GM23248 (cell line): ENCODE measurements around the gene MAN1A1. TPM values are rescaled to one million over a fixed set of nuclear protein-coding genes. Genes with fewer than 3 reads are reported as not detected.
"Not testable (repeated sequence)": the region's sequence is repeated elsewhere in the genome, so short reads cannot be mapped to it uniquely, and the experiment has no call there.

Source experiments
- DNase-seq: peaks from one replicate; pipeline ENCODE4 v3.0.0-alpha.2; 2015
- H2AFZ ChIP-seq: fragments of 200-600 bp; sonication (generic); 2 replicates; pipeline ENCODE4 v1.6.1; 2016; ENCODE audit warnings: antibody characterized with exemption
- H3F3A ChIP-seq: fragments of 200-600 bp; sonication (generic); 2 replicates; pipeline ENCODE4 v1.6.1; 2016; ENCODE audit warnings: mild to moderate bottlenecking, antibody characterized with exemption, mixed run types; ENCODE audit not compliant: insufficient read depth
- H3K27ac ChIP-seq: fragments of 200-600 bp; sonication (generic); 2 replicates; pipeline ENCODE4 v1.5.1; 2016; ENCODE audit warnings: mild to moderate bottlenecking
- H3K27me3 ChIP-seq: fragments of 200-600 bp; sonication (generic); replicated peaks from 2 replicates; pipeline ENCODE4 v1.6.1; 2016; ENCODE audit warnings: mild to moderate bottlenecking; ENCODE audit not compliant: insufficient read depth
- H3K36me3 ChIP-seq: fragments of 200-600 bp; sonication (generic); 2 replicates; pipeline ENCODE4 v1.6.1; 2016; ENCODE audit warnings: low read depth, mild to moderate bottlenecking
- H3K4me1 ChIP-seq: fragments of 200-600 bp; sonication (generic); 2 replicates; pipeline ENCODE4 v1.6.1; 2016; ENCODE audit warnings: mild to moderate bottlenecking; ENCODE audit not compliant: insufficient read depth
- H3K4me2 ChIP-seq: fragments of 200-600 bp; sonication (generic); one replicate; pipeline ENCODE4 v1.6.1; 2016; ENCODE audit warnings: mild to moderate bottlenecking; ENCODE audit not compliant: unreplicated experiment
- H3K4me3 ChIP-seq: fragments of 200-600 bp; sonication (generic); 2 replicates; pipeline ENCODE4 v1.5.1; 2016; ENCODE audit warnings: mild to moderate bottlenecking
- H3K79me2 ChIP-seq: fragments of 200-600 bp; sonication (generic); 2 replicates; pipeline ENCODE4 v1.6.1; 2016; ENCODE audit warnings: mild to moderate bottlenecking; ENCODE audit not compliant: insufficient read depth
- H3K9ac ChIP-seq: fragments of 200-600 bp; sonication (generic); 2 replicates; pipeline ENCODE4 v1.6.1; 2016; ENCODE audit warnings: mild to moderate bottlenecking
- H3K9me2 ChIP-seq: fragments of 200-600 bp; sonication (generic); 2 replicates; pipeline ENCODE4 v1.6.1; 2016; ENCODE audit warnings: mixed run types, mild to moderate bottlenecking, moderate library complexity; ENCODE audit not compliant: insufficient read depth
- H3K9me3 ChIP-seq: fragments of 200-600 bp; sonication (generic); one replicate; pipeline ENCODE4 v1.6.1; 2017; ENCODE audit warnings: low read depth
- H4K20me1 ChIP-seq: fragments of 200-600 bp; sonication (generic); 2 replicates; pipeline ENCODE4 v1.6.0; 2016; ENCODE audit not compliant: insufficient read depth
- EZH2 ChIP-seq: fragments of 200-600 bp; sonication (generic); IDR thresholded peaks from 2 replicates; pipeline ENCODE4 v1.6.1; 2018; ENCODE audit warnings: antibody characterized with exemption, mild to moderate bottlenecking; ENCODE audit not compliant: insufficient read depth, poor library complexity, severe bottlenecking
- EZH2phosphoT487 ChIP-seq: fragments of 200-600 bp; sonication (generic); IDR thresholded peaks from 2 replicates; pipeline ENCODE4 v1.6.1; 2018; ENCODE audit warnings: antibody characterized with exemption, moderate library complexity, mild to moderate bottlenecking, low read depth; ENCODE audit not compliant: insufficient read depth
- WGBS, 2 experiments: methylation state at CpG; one replicate each; pipeline ENCODE4 v1.1.6; 2015 to 2017; ENCODE audit warnings: low lambda C conversion rate in 2 of 2, low coverage in 1 of 2; ENCODE audit errors: missing lambda C conversion rate in 2 of 2; 5-methylcytosine and 5-hydroxymethylcytosine counted together
- in situ Hi-C: fragments of 300-500 bp; cut with MboI; formaldehyde crosslinking; loops from 2 replicates; pipeline ENCODE4 v1.15.0; 2020
- polyA plus RNA-seq: library from polyadenylated mRNA; unstranded; fragments of >200 nt; fragmentation: Nextera tagmentation; extraction: Ambion mirVana; gene quantifications from 2 replicates; pipeline ENCODE4 v1.2.1, GENCODE V29; 2016
- total RNA-seq: library from RNA; depleted of rRNA; stranded (reverse); fragments of >200 nt; shearing (Covaris generic); gene quantifications from 2 replicates; pipeline ENCODE4 v1.2.3, GENCODE V29; 2014

MAN1A1 gene
- total and polyA plus RNA-seq, 2 experiments from 2014 or later, result 9.8 to 33.4 TPM

DNA sequence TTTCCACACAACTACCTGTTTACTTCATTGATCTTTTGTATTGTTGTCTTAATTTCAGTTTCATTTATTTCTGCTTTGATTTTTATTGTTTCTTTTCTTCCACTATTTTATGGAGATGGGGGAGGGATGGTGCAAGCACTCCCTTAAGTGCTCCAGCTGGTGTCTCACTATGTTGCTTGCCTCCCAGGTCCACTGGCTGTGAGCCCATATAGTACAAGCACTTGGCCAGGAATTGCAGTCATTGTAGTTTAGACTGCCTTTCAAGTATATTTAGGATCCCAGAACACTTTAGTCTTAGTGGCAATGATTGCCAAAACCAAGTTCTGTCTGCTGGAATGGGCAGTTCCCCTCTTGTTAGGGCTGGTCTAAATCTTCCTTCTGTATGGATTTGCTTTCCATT lies 34.9 kb upstream of the MAN1A1 start:
- no peak overlapping the region for H2AFZ ChIP-seq
- no peak overlapping the region for H3K27ac ChIP-seq
- H3K79me2 ChIP-seq, result no peaks in the 10 kb centered on the region
- no peak overlapping the region for H3K4me3 ChIP-seq
- no peak overlapping the region for H3K4me2 ChIP-seq
- no peaks in the 10 kb centered on the region for H3F3A ChIP-seq
- in situ Hi-C loops, result no loop called here
- no peaks in the 10 kb centered on the region for H3K27me3 ChIP-seq
- no peaks in the 10 kb centered on the region for H3K36me3 ChIP-seq
- H4K20me1 ChIP-seq, result no peaks in the 10 kb centered on the region
- no peaks in the 10 kb centered on the region for H3K9me3 ChIP-seq
- H3K9ac ChIP-seq, result no peak overlapping the region
- H3K4me1 ChIP-seq, result no peaks in the 10 kb centered on the region
- TF ChIP-seq EZH2 (no peak), EZH2phosphoT487 (no peak)
- H3K9me2 ChIP-seq, result no peaks in the 10 kb centered on the region
- no peak for DNase-seq

DNA sequence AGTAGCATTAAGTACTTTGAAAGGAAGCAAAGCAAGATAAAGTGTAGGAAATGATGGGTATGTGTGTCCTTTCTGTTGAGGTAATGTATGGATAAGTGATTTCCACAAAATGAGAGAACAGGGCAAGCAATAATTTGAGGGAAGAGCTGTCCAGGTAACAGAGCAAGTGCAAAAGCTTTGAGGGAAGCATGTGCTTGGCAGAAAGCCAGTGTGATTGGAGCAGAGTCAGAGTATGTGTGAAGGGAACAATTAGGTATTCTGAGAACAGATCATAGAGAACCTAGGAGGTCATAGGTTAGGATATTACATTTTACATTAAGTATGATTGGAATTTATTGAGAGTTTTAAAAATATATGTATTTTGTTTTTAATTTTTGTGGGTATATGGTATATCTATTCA lies 30.2 kb upstream of the MAN1A1 start:
- H3K79me2 ChIP-seq, result no peaks in the 10 kb centered on the region
- H3K27ac ChIP-seq, result no peak overlapping the region
- in situ Hi-C loops, result no loop called here
- no peak for DNase-seq
- H3K9me3 ChIP-seq, result no peaks in the 10 kb centered on the region
- no peaks in the 10 kb centered on the region for H3K36me3 ChIP-seq
- no peaks in the 10 kb centered on the region for H4K20me1 ChIP-seq
- no peaks in the 10 kb centered on the region for H3K9me2 ChIP-seq
- no peak overlapping the region for H3K4me2 ChIP-seq
- no peaks in the 10 kb centered on the region for H3K27me3 ChIP-seq
- no peaks in the 10 kb centered on the region for H3F3A ChIP-seq
- H3K4me1 ChIP-seq, result no peaks in the 10 kb centered on the region
- no peak overlapping the region for H3K9ac ChIP-seq
- TF ChIP-seq EZH2phosphoT487 (no peak), EZH2 (no peak)
- H2AFZ ChIP-seq, result no peak overlapping the region
- no peak overlapping the region for H3K4me3 ChIP-seq

DNA sequence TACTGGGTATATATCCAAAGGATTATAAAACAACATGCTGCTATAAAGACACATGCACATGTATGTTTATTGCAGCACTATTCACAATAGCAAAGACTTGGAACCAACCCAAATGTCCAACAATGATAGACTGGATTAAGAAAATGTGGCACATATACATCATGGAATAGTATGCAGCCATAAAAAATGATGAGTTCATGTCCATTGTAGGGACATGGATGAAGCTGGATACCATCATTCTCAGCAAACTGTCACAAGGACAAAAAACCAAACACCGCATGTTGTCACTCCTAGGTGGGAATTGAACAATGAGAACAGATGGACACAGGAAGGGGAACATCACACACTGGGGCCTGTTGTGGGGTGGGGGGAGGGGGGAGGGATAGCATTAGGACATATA lies 27.5 kb upstream of the MAN1A1 start:
- H3F3A ChIP-seq, H3K79me2 ChIP-seq, H2AFZ ChIP-seq, H3K4me1 ChIP-seq, H3K4me2 ChIP-seq, H3K4me3 ChIP-seq, H3K9me3 ChIP-seq, DNase-seq, H3K36me3 ChIP-seq, H3K27me3 ChIP-seq, H4K20me1 ChIP-seq, H3K27ac ChIP-seq, H3K9me2 ChIP-seq, in situ Hi-C loops, H3K9ac ChIP-seq: not testable (repeated sequence)
- 91 to 100% methylated on average over 1 of the region's 1 CpG for WGBS, 2 experiments

DNA sequence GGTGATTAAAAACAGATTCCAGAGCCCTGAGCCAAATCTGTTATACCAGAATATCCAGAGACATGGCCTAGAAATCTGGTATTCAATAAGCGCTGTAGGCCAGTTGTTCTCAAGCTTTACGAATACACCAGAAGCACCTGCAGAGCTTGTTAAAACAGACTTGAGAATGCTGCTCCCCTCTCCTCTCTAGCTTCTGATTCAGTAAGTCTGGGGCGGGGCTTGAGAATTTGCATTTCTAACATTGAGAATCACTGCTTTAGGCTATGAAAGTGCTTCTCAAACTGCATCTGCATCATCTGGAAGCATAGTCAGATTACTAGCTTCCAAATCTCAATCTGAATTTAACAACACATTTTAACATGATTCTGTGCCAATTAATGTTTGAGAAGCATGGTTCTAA lies 20.5 kb upstream of the MAN1A1 start:
- no peak for TF ChIP-seq EZH2phosphoT487
- TF ChIP-seq EZH2, result no peak
- H3K4me1 ChIP-seq, result no peaks in the 10 kb centered on the region
- no peak overlapping the region for H3K27ac ChIP-seq
- H2AFZ ChIP-seq, result no peak overlapping the region
- DNase-seq, result no peak
- H3K9me2 ChIP-seq, result no peaks in the 10 kb centered on the region
- 86 to 87% methylated on average over 3 of the region's 3 CpGs for WGBS, 2 experiments
- H3K27me3 ChIP-seq, result no peaks in the 10 kb centered on the region
- no peaks in the 10 kb centered on the region for H3K9me3 ChIP-seq
- no peaks in the 10 kb centered on the region for H4K20me1 ChIP-seq
- H3F3A ChIP-seq, result no peaks in the 10 kb centered on the region
- no peaks in the 10 kb centered on the region for H3K36me3 ChIP-seq
- no peak overlapping the region for H3K4me2 ChIP-seq
- H3K4me3 ChIP-seq, result no peak overlapping the region
- in situ Hi-C loops, result loop anchor here (25.0 kb wide), 1 partner anchor 592 kb away; no protein-coding TSS in a partner anchor
- H3K9ac ChIP-seq, result no peak overlapping the region
- no peaks in the 10 kb centered on the region for H3K79me2 ChIP-seq

DNA sequence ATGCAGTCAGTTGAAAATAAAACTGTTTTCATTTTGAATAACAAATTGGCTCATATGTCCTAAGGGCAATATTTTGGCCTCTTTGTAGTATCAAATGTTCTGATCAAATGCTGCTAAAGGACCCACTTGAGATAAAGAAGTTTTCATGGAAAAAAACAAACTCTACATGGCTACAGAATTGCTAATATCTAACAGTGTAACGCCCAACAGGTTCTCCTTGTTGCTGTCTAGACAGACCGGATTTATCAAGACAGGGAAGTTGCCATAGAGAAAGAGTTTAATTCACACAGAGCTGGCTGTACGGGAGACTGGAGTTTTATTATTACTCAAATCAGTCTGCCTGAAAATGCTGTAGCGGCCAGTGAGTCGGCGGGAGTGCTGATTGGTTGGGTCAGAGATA lies 19.4 kb upstream of the MAN1A1 start:
- Histone ChIP-seq H2AFZ (no peak overlapping the region), H3F3A (no peaks in the 10 kb centered on the region), H3K27me3 (no peaks in the 10 kb centered on the region), H3K9me3 (no peaks in the 10 kb centered on the region), H3K4me1 (no peaks in the 10 kb centered on the region), H3K9ac (no peak overlapping the region), H3K9me2 (no peaks in the 10 kb centered on the region), H3K4me3 (no peak overlapping the region), H4K20me1 (no peaks in the 10 kb centered on the region), H3K79me2 (no peaks in the 10 kb centered on the region), H3K27ac (no peak overlapping the region), H3K36me3 (no peaks in the 10 kb centered on the region), H3K4me2 (no peak overlapping the region)
- no peak for DNase-seq
- TF ChIP-seq EZH2phosphoT487, result no peak
- no peak for TF ChIP-seq EZH2
- in situ Hi-C loops, result loop anchor here (25.0 kb wide), 1 partner anchor 593 kb away; no protein-coding TSS in a partner anchor
- WGBS, 2 experiments, result 85 to 95% methylated on average over 6 of the region's 6 CpGs
